Lower leg skin (tissue), 4 donors: ENCODE data around the gene HOXB13. TPM values are rescaled to one million over a fixed set of nuclear protein-coding genes. Genes with fewer than 3 reads are reported as not detected.

Experiments
- DNase-seq, 2 donors: peaks; one replicate each; pipeline ENCODE4 v3.0.0-alpha.2; 2019; ENCODE audit warnings: low spot score in 2 of 2
- H3K4me3 ChIP-seq: fragments of 200-600 bp; sonication (generic); 2 replicates; pipeline ENCODE4 v1.5.1; 2017; ENCODE audit warnings: mild to moderate bottlenecking, low read depth; ENCODE audit not compliant: poor library complexity, severe bottlenecking
- POLR2A ChIP-seq, 2 donors: fragments of 450-650 bp; IDR thresholded peaks; one replicate each; pipeline ENCODE4 v1.6.1; 2016 to 2017; ENCODE audit warnings: antibody characterized with exemption in 2 of 2, mild to moderate bottlenecking in 1 of 2, moderate library complexity in 1 of 2
- WGBS, 2 donors: methylation state at CpG; one replicate each; pipeline ENCODE4 v1.1.5; 2018; 5-methylcytosine and 5-hydroxymethylcytosine counted together
- intact Hi-C: fragments of 100-400 bp; cut with DNase I; formaldehyde crosslinking; loops from one replicate; pipeline ENCODE4 v1.15.0; 2023; ENCODE audit warnings: low total_unique reads
- total RNA-seq, 4 donors: library from RNA; depleted of rRNA; stranded (reverse); fragments of >200 nt; gene quantifications; one replicate each; pipeline ENCODE4 v1.1.0, GENCODE V29; 2016
- TF ChIP-seq, protein P1 (sequence below), 3 donors: fragments of 450-650 bp; IDR thresholded peaks; one replicate each; pipeline ENCODE4 v1.5.1; 2016; ENCODE audit warnings: antibody characterized with exemption in 3 of 3, mild to moderate bottlenecking in 3 of 3, moderate library complexity in 2 of 3

The HOXB13 gene
- total RNA-seq, 4 donors from 2014 or later, result 0.07 to 0.84 (median 0.08) TPM; not detected in 1

DNA sequence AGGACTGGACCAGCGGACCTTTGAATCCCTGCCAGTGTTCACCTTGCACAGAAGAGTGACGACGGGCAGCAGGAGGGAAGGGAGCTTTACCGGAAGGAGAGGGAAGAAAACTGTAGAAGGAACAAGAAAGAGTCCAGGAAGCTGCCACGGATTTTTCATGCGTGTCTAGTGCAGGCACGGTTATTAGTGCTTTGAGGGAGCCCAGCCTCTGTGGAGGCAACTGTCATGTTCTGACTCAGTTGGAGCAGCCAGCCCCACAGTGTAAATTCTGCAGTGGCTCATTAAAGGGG lies 6.5 kb upstream of the HOXB13 start:
- no peak for DNase-seq
- intact Hi-C loops, result no loop called here
- WGBS, 2 donors, result 7 to 8% methylated on average over 7 of the region's 7 CpGs
- TF ChIP-seq, protein P1, sequence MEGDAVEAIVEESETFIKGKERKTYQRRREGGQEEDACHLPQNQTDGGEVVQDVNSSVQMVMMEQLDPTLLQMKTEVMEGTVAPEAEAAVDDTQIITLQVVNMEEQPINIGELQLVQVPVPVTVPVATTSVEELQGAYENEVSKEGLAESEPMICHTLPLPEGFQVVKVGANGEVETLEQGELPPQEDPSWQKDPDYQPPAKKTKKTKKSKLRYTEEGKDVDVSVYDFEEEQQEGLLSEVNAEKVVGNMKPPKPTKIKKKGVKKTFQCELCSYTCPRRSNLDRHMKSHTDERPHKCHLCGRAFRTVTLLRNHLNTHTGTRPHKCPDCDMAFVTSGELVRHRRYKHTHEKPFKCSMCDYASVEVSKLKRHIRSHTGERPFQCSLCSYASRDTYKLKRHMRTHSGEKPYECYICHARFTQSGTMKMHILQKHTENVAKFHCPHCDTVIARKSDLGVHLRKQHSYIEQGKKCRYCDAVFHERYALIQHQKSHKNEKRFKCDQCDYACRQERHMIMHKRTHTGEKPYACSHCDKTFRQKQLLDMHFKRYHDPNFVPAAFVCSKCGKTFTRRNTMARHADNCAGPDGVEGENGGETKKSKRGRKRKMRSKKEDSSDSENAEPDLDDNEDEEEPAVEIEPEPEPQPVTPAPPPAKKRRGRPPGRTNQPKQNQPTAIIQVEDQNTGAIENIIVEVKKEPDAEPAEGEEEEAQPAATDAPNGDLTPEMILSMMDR (IDR thresholded peaks at IDR 0.05), result no peak
- TF ChIP-seq POLR2A (IDR thresholded peaks at IDR 0.05), result no peak
- H3K4me3 ChIP-seq, result no peak overlapping the region

DNA sequence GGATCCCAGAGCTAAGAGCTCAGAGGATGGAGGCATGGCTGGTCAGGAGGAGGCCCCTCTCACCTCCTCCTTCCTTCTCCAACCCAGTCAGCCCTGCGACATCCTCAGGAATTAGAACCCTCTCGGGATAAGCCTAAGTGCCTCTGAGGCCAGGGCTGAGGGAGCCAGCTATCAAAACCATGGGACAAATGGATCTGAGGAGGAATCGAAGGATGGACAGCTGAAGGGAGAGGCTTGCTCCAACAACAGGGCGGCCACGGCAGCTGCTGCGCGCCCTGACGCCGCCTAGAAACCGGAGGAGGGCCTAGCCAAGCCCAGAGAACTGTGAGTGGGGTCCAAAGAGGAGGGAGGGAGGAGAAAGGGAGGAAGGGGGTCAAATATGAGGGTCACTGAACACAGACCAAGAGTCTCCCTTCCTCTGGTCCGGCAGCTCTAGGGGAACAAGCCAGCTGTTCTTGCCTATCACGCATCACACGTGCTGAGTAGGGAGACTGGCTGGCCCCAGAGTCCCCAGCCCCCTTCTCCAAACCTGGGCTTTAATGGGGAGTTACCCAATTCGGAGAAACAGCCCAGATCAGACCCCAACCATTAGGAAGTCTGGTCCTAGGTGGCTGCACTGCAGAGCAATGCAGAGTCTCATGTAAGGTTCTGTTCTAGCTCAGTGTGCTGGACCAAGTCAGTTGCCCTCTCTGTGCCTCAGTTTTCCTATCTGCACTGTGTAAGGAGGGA lies 5.9 kb upstream of the HOXB13 start:
- no peak overlapping the region for H3K4me3 ChIP-seq
- no peak for TF ChIP-seq POLR2A (IDR thresholded peaks at IDR 0.05)
- TF ChIP-seq, protein P1 (IDR thresholded peaks at IDR 0.05), result no peak
- DNase-seq, result no peak
- WGBS, 2 donors, result 8 to 19% methylated on average over 14 of the region's 14 CpGs
- intact Hi-C loops, result no loop called here

DNA sequence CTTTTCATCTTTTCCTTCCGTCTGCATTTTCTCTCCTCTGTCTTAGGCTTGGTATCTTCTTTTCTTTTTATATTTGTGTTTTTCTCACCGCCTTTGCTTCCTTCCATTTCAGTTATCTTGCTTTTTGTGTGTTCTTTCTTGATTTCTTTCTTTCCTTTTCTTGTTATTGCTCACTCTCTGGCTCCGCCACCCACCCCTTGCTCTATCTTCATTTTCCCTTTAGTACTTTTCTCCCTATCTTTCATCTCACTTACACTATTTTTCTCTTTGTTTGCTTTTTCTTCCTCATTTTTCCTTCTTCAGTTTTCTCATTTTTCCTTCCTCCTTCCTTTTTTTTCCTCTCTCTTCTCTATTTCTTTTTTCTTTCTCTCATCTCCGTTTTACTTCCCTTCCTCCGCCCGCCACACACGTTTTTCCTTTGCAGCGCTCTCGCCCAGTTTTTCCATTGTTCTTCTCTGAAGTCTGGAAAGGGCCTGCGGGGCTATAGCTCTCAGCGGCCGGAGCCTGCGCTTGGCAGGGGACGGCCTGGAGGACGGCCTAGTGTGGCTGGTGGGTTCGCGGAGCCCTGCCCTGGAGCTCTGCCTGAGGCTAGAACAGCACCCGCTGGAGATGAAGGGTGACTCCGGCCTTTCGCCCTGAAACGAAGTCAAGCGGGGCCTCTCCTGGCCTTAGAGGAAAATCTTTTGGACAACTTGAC lies 5.2 kb upstream of the HOXB13 start:
- TF ChIP-seq POLR2A (IDR thresholded peaks at IDR 0.05), result no peak
- TF ChIP-seq, protein P1 (IDR thresholded peaks at IDR 0.05), result no peak
- WGBS, 2 donors, result 14 to 18% methylated on average over 21 of the region's 22 CpGs
- no peak for DNase-seq
- H3K4me3 ChIP-seq, result no peak overlapping the region
- intact Hi-C loops, result no loop called here

DNA sequence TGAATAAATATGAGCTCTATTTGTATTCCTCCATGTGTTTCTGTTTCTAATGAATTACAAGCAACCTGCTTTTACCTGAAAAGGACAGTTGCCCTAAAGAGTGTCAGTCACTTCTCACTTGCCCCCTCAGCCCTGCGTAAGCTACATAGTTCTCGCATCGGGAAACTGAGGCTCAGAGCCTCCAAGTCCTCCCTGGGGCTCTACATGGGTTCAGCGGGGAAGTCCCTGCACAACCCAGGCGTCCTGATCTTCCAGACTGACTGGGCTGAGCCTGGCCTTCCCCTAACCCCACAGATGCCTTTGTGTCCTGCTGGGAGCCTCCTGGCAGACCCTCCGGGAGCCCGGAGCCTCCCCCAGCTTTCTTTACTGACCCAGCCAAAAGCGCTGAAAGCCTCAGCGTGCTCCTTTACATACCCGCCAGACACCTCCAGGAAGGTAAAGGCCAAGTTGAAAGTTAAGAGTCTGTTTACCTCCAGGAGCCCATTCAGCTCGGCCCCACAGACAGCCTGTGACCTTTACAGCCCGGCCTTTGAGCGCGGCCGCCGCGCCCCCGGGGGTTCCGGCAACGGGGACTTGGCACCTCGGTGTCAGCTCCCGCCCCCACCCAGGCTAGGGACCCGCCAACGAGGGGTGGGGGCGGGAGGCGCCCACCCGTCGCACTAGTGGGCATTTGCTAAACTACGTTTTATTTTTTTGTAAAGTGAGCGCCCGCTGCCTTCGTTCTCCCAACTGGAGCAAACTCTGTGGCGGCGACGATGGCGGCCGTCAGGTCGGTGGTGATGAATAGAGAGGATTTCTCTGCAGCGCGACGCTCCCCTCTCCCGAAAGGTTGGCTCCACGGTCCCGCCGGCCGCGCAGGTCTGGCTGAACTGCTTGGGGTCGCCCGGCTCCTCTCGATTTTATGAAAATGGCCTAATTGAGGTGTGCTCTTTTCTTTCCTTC lies 4.4 kb upstream of the HOXB13 start:
- 6 to 8% methylated on average over 50 of the region's 50 CpGs for WGBS, 2 donors
- TF ChIP-seq, protein P1 (IDR thresholded peaks at IDR 0.05), result no peak
- H3K4me3 ChIP-seq, result no peak overlapping the region
- intact Hi-C loops, result no loop called here
- no peak for DNase-seq

DNA sequence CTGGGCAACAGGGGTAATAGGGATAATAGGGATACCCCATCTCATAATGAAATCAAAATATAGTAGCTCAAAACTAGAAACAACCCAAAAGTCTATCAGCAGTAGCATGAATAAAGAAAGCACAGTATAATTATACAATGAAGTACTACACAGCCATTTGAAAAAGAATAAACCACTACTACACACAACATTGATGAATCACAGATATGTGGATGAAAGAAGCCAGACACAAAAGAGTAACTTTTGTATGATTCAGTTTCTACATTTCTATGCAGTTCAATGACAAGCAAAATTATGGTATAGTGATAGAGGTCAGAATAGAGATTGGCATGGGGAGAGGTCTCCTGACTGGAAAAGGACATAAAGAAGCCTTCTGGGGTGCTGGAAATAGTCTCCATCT lies 2.8 kb upstream of the HOXB13 start:
- no peak for DNase-seq
- intact Hi-C loops, result no loop called here
- TF ChIP-seq, protein P1 (IDR thresholded peaks at IDR 0.05), result no peak
- no peak overlapping the region for H3K4me3 ChIP-seq
